Left kidney (tissue), 2 donors: Measurements from ENCODE around the gene ATP8B1. TPM values are rescaled to one million over a fixed set of nuclear protein-coding genes. Genes with fewer than 3 reads are reported as not detected.

ENCODE experiments used
- DNase-seq: peaks from one replicate; pipeline ENCODE4 v3.0.0-alpha.2; 2013
- polyA plus RNA-seq: library from polyadenylated mRNA; unstranded; fragments of 120-200 nt; gene quantifications from one replicate; pipeline ENCODE4 v1.2.1, GENCODE V29; 2013; ENCODE audit not compliant: insufficient read length

ATP8B1 gene
- polyA plus RNA-seq, 1 donor = 35.0 TPM

DNA sequence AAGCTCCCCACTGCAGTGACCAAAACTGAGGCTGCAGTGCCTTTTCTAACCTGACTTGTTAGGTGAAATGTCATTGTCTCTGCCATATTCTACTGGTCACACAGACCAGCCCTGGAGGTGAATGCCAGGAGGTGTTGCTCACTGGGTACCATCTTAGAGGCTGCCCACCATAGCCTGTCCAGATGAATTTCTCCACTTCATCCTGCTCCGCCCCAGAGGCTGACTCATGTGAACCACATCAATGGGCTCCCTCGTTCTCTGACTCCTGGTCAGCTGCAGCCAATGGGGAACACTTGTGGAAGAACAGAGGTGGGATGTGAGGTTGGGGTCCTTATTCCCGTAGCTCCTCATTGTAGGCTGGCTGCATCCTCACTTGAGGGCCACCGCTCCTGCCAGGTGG lies 178.1 kb downstream of the ATP8B1 start:
- no peak for DNase-seq

DNA sequence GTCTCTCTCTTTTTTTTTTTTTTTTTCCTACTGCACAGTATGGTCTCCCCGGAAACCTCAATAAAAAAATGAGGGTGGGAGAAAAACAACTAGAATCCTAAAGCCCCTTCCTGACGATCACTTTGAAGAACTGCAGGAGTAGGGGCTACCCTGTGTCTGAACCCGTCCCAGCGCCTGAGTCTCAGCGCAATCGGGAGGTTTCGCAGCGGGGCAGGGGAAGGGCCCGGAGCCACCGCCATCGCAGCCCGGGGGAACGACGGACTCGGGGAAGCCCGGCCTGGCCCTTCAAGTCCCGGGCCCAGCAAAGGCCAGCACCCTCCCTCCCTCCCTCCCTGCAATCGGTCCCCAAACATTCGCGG lies 181.9 kb downstream of the ATP8B1 start:
- no peak for DNase-seq

DNA sequence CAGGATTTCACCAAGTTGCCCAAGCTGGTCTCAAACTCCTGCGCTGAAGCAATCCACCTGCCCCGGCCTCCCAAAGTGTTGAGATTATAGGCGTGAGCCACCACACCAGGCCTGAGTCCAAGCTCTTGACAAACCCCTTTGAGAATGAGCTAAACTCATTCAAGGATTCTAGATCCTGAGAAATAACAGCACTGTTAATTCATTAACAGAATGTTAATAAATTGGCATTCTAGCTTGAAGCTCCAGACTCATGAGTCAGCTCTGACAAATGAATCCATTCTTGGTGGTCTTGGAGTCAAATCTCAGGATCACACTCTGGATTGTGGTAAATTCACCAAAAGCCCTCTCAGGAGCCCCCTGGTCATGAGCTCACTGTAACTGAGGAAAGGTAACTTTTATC lies 183.2 kb downstream of the ATP8B1 start:
- no peak for DNase-seq

DNA sequence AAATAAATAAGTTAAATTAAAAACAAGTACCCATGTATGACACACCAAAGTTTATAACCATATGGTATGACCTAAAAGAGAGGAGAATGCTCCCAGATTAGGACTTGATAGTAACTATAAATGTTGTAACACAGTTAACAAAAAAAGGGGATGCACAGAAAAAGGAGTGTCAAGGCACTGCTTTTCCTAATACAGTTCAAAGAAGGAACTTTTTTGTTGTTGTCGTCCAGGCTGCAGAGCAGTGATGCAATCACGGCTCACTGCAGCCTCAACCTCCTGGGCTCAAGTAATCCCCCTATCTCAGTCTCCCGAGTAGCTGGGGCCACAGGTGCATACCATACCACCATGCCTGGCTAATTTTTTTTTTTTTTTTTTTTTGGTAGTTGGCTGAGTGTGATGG lies 184.2 kb downstream of the ATP8B1 start:
- DNase-seq = no peak

DNA sequence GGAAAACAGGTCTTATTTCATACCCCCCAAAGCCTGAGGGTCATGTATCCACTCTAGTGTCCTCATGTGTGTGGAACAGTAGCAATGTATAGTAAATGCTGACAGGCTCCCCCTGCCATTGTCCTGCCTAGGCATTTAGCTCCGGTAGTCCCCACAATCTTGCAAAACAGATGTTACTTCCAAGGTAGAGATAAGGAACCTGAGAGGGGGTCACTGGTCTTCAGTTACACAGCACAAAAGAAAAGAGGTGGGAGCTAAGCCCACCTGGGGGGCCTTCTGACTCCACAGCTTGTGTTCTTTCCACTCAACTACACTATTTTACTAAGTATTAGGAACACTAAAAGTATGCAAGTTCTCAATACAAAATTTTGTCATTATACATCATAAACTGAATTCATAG lies 199.2 kb downstream of the ATP8B1 start:
- no peak for DNase-seq

Other genes starting within 250 kb of the ATP8B1 start
- 40.2 TPM for gene FECH, start 216.6 kb downstream of the ATP8B1 start, polyA plus RNA-seq
- 209 TPM for gene NARS1, start 181.5 kb downstream of the ATP8B1 start, polyA plus RNA-seq
- gene NEDD4L, start 240.9 kb upstream of the ATP8B1 start, polyA plus RNA-seq = 140 TPM